Measurements from ENCODE around the gene UBAP2. TPM values are rescaled to one million over a fixed set of nuclear protein-coding genes. Genes with fewer than 3 reads are reported as not detected.

UBAP2 gene
- total RNA-seq, 1 donor from 2014 or later, result 73.3 TPM

DNA sequence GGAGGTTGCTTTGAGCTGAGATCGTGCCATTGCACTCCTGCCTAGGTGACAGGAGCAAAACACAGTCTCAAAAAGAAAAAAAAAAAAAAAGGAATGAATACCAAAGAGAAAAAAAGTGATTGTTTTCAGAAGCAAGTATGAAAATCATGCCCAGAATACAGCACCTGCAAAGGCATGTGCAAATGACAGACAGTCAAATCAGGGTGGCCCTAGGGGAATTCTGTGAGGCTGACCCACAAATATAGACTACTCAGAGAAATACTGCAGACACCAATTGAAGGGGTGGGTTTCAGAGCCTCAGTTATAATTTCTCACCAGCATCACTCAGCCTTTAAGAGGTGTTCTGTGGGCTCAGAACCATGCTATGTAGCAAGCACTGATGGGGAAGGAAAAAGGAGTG lies 49.2 kb upstream of the UBAP2 start:
- Mint-ChIP-seq H3K36me3 (ENCODE audit: low read depth, unreplicated experiment) (peaks cover 5% of the 10 kb centered on the region), H3K27me3 (ENCODE audit: low read depth, unreplicated experiment) (no peaks in the 10 kb centered on the region), H3K27ac (ENCODE audit: unreplicated experiment) (no peak overlapping the region), H3K9me3 (ENCODE audit: unreplicated experiment) (no peaks in the 10 kb centered on the region), H3K4me1 (ENCODE audit: low read depth, unreplicated experiment) (no peaks in the 10 kb centered on the region), H3K4me3 (ENCODE audit: unreplicated experiment) (no peak overlapping the region)
- Histone ChIP-seq H3K79me2 (ENCODE audit: insufficient read depth, low read length) (no peaks in the 10 kb centered on the region), H3K27ac (ENCODE audit: low read depth, low read length) (no peak overlapping the region), H3K27me3 (ENCODE audit: insufficient read depth, low read length) (no peaks in the 10 kb centered on the region), H3K9me3 (ENCODE audit: insufficient read depth, low read depth, low read length) (no peaks in the 10 kb centered on the region), H4K20me1 (ENCODE audit: insufficient read depth, low read length) (no peaks in the 10 kb centered on the region), H3K4me3 (ENCODE audit: insufficient read depth, low read depth, low read length) (no peak overlapping the region), H3K4me1 (ENCODE audit: insufficient read depth, low read length) (no peaks in the 10 kb centered on the region), H2AFZ (ENCODE audit: low read depth, low read length) (no peak overlapping the region), H3K36me3 (ENCODE audit: insufficient read depth, low read length) (peaks cover 44% of the 10 kb centered on the region), H3K4me2 (ENCODE audit: low read length) (no peak overlapping the region), H3K9ac (ENCODE audit: low read length) (no peak overlapping the region)
- no peak for FAIRE-seq
- no peak for DNase-seq (ENCODE audit: low read depth)
- TF ChIP-seq EZH2 (IDR thresholded peaks at IDR 0.05; ENCODE audit: insufficient read depth, low read length) (no peak), CTCF (IDR thresholded peaks at IDR 0.05; ENCODE audit: insufficient read depth, low read depth, low read length) (no peak)

GRCh38 chr9:34096751-34097150 lies 48.1 kb upstream of the UBAP2 start:
- no peak for FAIRE-seq
- peaks cover 35% of the 10 kb centered on the region for H3K36me3 ChIP-seq (ENCODE audit: insufficient read depth, low read length)
- no peak for DNase-seq (ENCODE audit: low read depth)
- H3K4me1 ChIP-seq (ENCODE audit: insufficient read depth, low read length), result no peaks in the 10 kb centered on the region
- H2AFZ ChIP-seq (ENCODE audit: low read depth, low read length), result no peak overlapping the region
- H3K27me3 ChIP-seq (ENCODE audit: insufficient read depth, low read length), result no peaks in the 10 kb centered on the region
- H3K4me3 ChIP-seq (ENCODE audit: insufficient read depth, low read depth, low read length), result no peak overlapping the region
- H3K27ac Mint-ChIP-seq (ENCODE audit: unreplicated experiment), result no peak overlapping the region
- no peak overlapping the region for H3K4me3 Mint-ChIP-seq (ENCODE audit: unreplicated experiment)
- H4K20me1 ChIP-seq (ENCODE audit: insufficient read depth, low read length), result no peaks in the 10 kb centered on the region
- H3K36me3 Mint-ChIP-seq (ENCODE audit: low read depth, unreplicated experiment), result peaks cover 6% of the 10 kb centered on the region
- H3K27me3 Mint-ChIP-seq (ENCODE audit: low read depth, unreplicated experiment), result no peaks in the 10 kb centered on the region
- H3K79me2 ChIP-seq (ENCODE audit: insufficient read depth, low read length), result no peaks in the 10 kb centered on the region
- H3K9ac ChIP-seq (ENCODE audit: low read length), result no peak overlapping the region
- no peak overlapping the region for H3K4me2 ChIP-seq (ENCODE audit: low read length)
- H3K27ac ChIP-seq (ENCODE audit: low read depth, low read length), result no peak overlapping the region
- no peaks in the 10 kb centered on the region for H3K9me3 Mint-ChIP-seq (ENCODE audit: unreplicated experiment)
- TF ChIP-seq CTCF (IDR thresholded peaks at IDR 0.05; ENCODE audit: insufficient read depth, low read depth, low read length) (no peak), EZH2 (IDR thresholded peaks at IDR 0.05; ENCODE audit: insufficient read depth, low read length) (no peak)
- H3K4me1 Mint-ChIP-seq (ENCODE audit: low read depth, unreplicated experiment), result peaks cover 3% of the 10 kb centered on the region
- no peaks in the 10 kb centered on the region for H3K9me3 ChIP-seq (ENCODE audit: insufficient read depth, low read depth, low read length)

DNA sequence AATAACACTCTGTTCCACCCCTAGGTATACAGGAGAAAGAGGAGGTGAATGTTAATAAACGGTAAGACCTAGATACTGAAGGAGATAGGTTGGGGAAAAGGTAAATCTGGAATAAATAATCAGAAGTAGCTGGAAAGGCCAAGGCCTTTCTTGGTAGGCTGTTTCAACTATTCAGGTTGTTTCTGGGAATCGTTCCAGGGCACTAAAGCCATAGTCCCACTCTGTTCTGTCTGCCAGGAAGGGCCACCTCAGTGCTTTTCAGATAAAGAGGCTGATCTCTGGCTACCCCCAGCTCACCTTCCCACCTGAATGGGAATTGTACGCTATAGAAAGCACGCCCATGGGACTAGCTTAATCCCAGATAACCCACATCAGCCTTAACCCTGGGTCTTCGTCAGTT lies 44.9 kb upstream of the UBAP2 start:
- TF ChIP-seq EZH2 (IDR thresholded peaks at IDR 0.05; ENCODE audit: insufficient read depth, low read length) (no peak), CTCF (IDR thresholded peaks at IDR 0.05; ENCODE audit: insufficient read depth, low read depth, low read length) (no peak)
- Histone ChIP-seq H3K4me1 (ENCODE audit: insufficient read depth, low read length) (no peaks in the 10 kb centered on the region), H3K36me3 (ENCODE audit: insufficient read depth, low read length) (peaks cover 39% of the 10 kb centered on the region), H3K79me2 (ENCODE audit: insufficient read depth, low read length) (no peaks in the 10 kb centered on the region), H2AFZ (ENCODE audit: low read depth, low read length) (no peak overlapping the region), H3K4me3 (ENCODE audit: insufficient read depth, low read depth, low read length) (no peak overlapping the region), H3K9me3 (ENCODE audit: insufficient read depth, low read depth, low read length) (no peaks in the 10 kb centered on the region), H3K4me2 (ENCODE audit: low read length) (no peak overlapping the region), H4K20me1 (ENCODE audit: insufficient read depth, low read length) (no peaks in the 10 kb centered on the region), H3K9ac (ENCODE audit: low read length) (no peak overlapping the region), H3K27ac (ENCODE audit: low read depth, low read length) (no peak overlapping the region), H3K27me3 (ENCODE audit: insufficient read depth, low read length) (no peaks in the 10 kb centered on the region)
- no peaks in the 10 kb centered on the region for H3K9me3 Mint-ChIP-seq (ENCODE audit: unreplicated experiment)
- H3K27me3 Mint-ChIP-seq (ENCODE audit: low read depth, unreplicated experiment), result no peaks in the 10 kb centered on the region
- FAIRE-seq, result no peak
- peaks cover 6% of the 10 kb centered on the region for H3K36me3 Mint-ChIP-seq (ENCODE audit: low read depth, unreplicated experiment)
- H3K4me3 Mint-ChIP-seq (ENCODE audit: unreplicated experiment), result no peak overlapping the region
- peaks cover 3% of the 10 kb centered on the region for H3K4me1 Mint-ChIP-seq (ENCODE audit: low read depth, unreplicated experiment)
- no peak for DNase-seq (ENCODE audit: low read depth)
- no peak overlapping the region for H3K27ac Mint-ChIP-seq (ENCODE audit: unreplicated experiment)

Measured in astrocyte (in vitro differentiated cells and primary cell).